Fibroblast of the aortic adventitia (primary cell): ENCODE data around the gene NANS. TPM values are rescaled to one million over a fixed set of nuclear protein-coding genes. Genes with fewer than 3 reads are reported as not detected.
"Not testable (repeated sequence)": the region's sequence is repeated elsewhere in the genome, so short reads cannot be mapped to it uniquely, and the experiment has no call there.

Source experiments
- DNase-seq: peaks from one replicate; pipeline ENCODE4 v3.0.0-alpha.2; 2010; ENCODE audit warnings: low read depth
- H3K4me3 ChIP-seq: 2 replicates; pipeline ENCODE4 v1.5.1; 2011; ENCODE audit warnings: low read depth, mild to moderate bottlenecking, control low read depth, low read length, moderate library complexity
- total RNA-seq: library from RNA; depleted of rRNA; stranded (reverse); fragments of >200 nt; gene quantifications from 2 replicates; pipeline ENCODE4 v1.2.3, GENCODE V29; 2012; ENCODE audit warnings: low replicate concordance
- TF ChIP-seq, protein P1 (sequence below): IDR thresholded peaks from 2 replicates; pipeline ENCODE4 v1.5.1; 2011; ENCODE audit warnings: mild to moderate bottlenecking, low read length, control low read depth, inconsistent platforms; ENCODE audit not compliant: insufficient read depth

NANS gene
- total RNA-seq, 1 donor = 62.5 TPM

GRCh38 chr9:98074115-98074990, 17.8 kb downstream of the NANS start:
- peak; percentile 65 for DNase-seq
- TF ChIP-seq, protein P1, sequence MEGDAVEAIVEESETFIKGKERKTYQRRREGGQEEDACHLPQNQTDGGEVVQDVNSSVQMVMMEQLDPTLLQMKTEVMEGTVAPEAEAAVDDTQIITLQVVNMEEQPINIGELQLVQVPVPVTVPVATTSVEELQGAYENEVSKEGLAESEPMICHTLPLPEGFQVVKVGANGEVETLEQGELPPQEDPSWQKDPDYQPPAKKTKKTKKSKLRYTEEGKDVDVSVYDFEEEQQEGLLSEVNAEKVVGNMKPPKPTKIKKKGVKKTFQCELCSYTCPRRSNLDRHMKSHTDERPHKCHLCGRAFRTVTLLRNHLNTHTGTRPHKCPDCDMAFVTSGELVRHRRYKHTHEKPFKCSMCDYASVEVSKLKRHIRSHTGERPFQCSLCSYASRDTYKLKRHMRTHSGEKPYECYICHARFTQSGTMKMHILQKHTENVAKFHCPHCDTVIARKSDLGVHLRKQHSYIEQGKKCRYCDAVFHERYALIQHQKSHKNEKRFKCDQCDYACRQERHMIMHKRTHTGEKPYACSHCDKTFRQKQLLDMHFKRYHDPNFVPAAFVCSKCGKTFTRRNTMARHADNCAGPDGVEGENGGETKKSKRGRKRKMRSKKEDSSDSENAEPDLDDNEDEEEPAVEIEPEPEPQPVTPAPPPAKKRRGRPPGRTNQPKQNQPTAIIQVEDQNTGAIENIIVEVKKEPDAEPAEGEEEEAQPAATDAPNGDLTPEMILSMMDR = peak; percentile 95
- H3K4me3 ChIP-seq = no peak overlapping the region

DNA sequence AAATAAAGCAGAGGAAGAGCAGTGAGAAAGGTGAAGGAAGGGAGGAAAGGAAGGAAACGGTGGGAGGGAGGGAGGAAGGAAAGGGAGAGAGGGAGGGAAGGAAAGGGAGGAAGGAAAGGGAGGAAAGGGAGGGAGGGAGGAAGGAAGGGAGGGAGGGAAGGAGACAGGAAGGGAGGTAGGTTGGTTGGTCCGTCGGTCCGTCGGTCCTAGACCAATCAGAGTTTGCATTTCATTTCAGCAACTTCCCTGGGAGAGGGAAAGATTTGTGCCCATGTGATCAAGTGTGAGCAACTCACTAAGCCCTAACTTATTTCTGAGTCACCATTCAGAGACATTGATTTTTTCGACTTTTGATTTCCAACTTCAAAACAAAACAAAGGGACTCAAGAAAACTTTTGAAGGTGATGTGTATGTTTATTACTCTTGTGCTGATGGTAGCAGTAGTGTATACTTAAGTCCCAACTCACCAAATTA, 18.8 kb downstream of the NANS start:
- no peak overlapping the region for H3K4me3 ChIP-seq
- TF ChIP-seq, protein P1 = no peak
- peak; percentile 77 for DNase-seq

GRCh38 chr9:98076514-98076890, 20.0 kb downstream of the NANS start:
- not testable (repeated sequence) for DNase-seq, H3K4me3 ChIP-seq

DNA sequence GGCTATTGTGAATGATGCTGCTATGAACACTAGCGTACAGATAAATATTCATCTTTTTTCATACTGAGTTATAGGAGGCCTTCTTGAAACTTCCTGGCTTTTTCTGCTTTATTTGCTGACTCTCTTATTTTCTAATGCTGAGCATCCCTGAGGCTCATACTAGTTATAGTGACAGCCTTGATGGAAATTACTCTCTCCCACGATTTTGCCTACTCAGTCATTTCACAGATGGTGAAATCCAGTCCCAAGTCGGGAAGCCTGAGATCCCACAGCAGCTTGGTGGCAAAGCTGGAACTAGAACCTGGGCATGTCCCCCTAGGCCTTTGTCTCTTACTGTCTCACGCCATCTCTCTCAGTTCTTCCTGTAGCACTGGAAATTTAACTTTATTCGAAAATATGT, 22.4 kb downstream of the NANS start:
- H3K4me3 ChIP-seq = no peak overlapping the region
- TF ChIP-seq, protein P1 = no peak
- DNase-seq = no peak

- TF ChIP-seq, protein P1 = no peak
- no peak overlapping the region for H3K4me3 ChIP-seq
- DNase-seq = peak; percentile 14
Measured at GRCh38 chr9:98080326-98080725, 23.8 kb downstream of the NANS start.

- H3K4me3 ChIP-seq = no peak overlapping the region
- DNase-seq = no peak
- TF ChIP-seq, protein P1 = no peak
Measured at GRCh38 chr9:98080780-98081179, 24.2 kb downstream of the NANS start.

GRCh38 chr9:98081477-98082219, 25.1 kb downstream of the NANS start:
- TF ChIP-seq, protein P1 = no peak
- no peak overlapping the region for H3K4me3 ChIP-seq
- DNase-seq = no peak
